H1 (cell line): Measurements from ENCODE around the gene SH3PXD2B. TPM values are rescaled to one million over a fixed set of nuclear protein-coding genes. Genes with fewer than 3 reads are reported as not detected.

Experiments used
- CTCF ChIA-PET: fragments of 300-600 bp; sonication (Branson Sonifier 250); formaldehyde crosslinking; loops from one replicate; lab custom pipeline; 2021; ENCODE audit not compliant: partially characterized antibody; lab: Charles Lee
- POLR2A ChIA-PET: fragments of 300-600 bp; sonication (Branson Sonifier 250); formaldehyde crosslinking; loops from one replicate; lab custom pipeline; 2021; ENCODE audit warnings: inconsistent platforms; ENCODE audit not compliant: partially characterized antibody; lab: Charles Lee
- DNase-seq, 2 experiments: peaks; one replicate each; pipeline versions ENCODE4 v3.0.0 to v3.0.0-alpha.2; 2010 to 2022; ENCODE audit warnings: low spot score in 2 of 2, low read depth in 1 of 2, mixed read lengths in 1 of 2
- FAIRE-seq: peaks from 2 replicates; lab custom pipeline; 2011; peaks lifted over from hg19 to GRCh38; lab: Jason Lieb, UNC
- H2AFZ ChIP-seq: 2 replicates; pipeline ENCODE4 v1.8.1; 2012; ENCODE audit warnings: low read length, inconsistent platforms
- H2AK5ac ChIP-seq: 2 replicates; pipeline ENCODE4 v1.6.1; 2013; ENCODE audit warnings: low read depth, low read length
- H2BK120ac ChIP-seq: replicated peaks from 2 replicates; pipeline ENCODE3; 2013; ENCODE audit warnings: low read depth, low read length, inconsistent platforms
- H2BK12ac ChIP-seq: 2 replicates; pipeline ENCODE4 v1.6.1; 2013; ENCODE audit warnings: low read depth, low read length
- H2BK15ac ChIP-seq: 2 replicates; pipeline ENCODE4 v1.6.1; 2013; ENCODE audit warnings: low read length
- H2BK20ac ChIP-seq: 2 replicates; pipeline ENCODE4 v1.6.1; 2013; ENCODE audit warnings: low read length
- H2BK5ac ChIP-seq: 2 replicates; pipeline ENCODE4 v1.6.1; 2013; ENCODE audit warnings: low read depth, low read length
- H3K14ac ChIP-seq: 2 replicates; pipeline ENCODE4 v1.6.1; 2013; ENCODE audit warnings: inconsistent platforms; ENCODE audit not compliant: insufficient read length
- H3K18ac ChIP-seq: 2 replicates; pipeline ENCODE4 v1.6.1; 2013; ENCODE audit warnings: low read length; ENCODE audit errors: extremely low read depth
- H3K23ac ChIP-seq: 2 replicates; pipeline ENCODE4 v1.6.1; 2013; ENCODE audit warnings: inconsistent platforms; ENCODE audit not compliant: insufficient read length
- H3K23me2 ChIP-seq: 2 replicates; pipeline ENCODE4 v1.6.1; 2013; ENCODE audit warnings: low read depth, low read length
- H3K27ac ChIP-seq: 2 replicates; pipeline ENCODE4 v1.6.1; 2011; ENCODE audit warnings: low read depth, low read length, inconsistent platforms
- H3K27me3 ChIP-seq, 4 experiments: replicated peaks in 1 of 4; 1 replicate in 1 of 4; 2 replicates in 3 of 4; pipeline versions ENCODE4 v1.6.1 to v1.8.1; 2011 to 2013; ENCODE audit warnings: low read length in 3 of 4, mild to moderate bottlenecking in 3 of 4, inconsistent platforms in 2 of 4, mixed read lengths in 2 of 4, moderate library complexity in 1 of 4; ENCODE audit not compliant: control insufficient read depth in 3 of 4, insufficient read depth in 3 of 4; ENCODE audit errors: extremely low read depth in 1 of 4
- H3K36me3 ChIP-seq, 4 experiments: 2 replicates each; pipeline versions ENCODE4 v1.6.1 to v1.8.1; 2011 to 2013; ENCODE audit warnings: mild to moderate bottlenecking in 4 of 4, low read length in 3 of 4, moderate library complexity in 2 of 4, control low read depth in 1 of 4, inconsistent platforms in 1 of 4; ENCODE audit not compliant: insufficient read depth in 4 of 4, control insufficient read depth in 2 of 4
- H3K4ac ChIP-seq: replicated peaks from 2 replicates; pipeline ENCODE3; 2013; ENCODE audit warnings: low read length, low read depth, mixed read lengths, inconsistent platforms; ENCODE audit not compliant: insufficient read length
- H3K4me1 ChIP-seq, 4 experiments: replicated peaks in 1 of 4; 1 replicate in 1 of 4; 2 replicates in 3 of 4; pipeline versions ENCODE4 v1.6.1 to v1.8.1; 2011 to 2013; ENCODE audit warnings: low read length in 3 of 4, inconsistent platforms in 2 of 4, mixed read lengths in 1 of 4; ENCODE audit not compliant: insufficient read depth in 4 of 4, control insufficient read depth in 3 of 4
- H3K4me2 ChIP-seq, 2 experiments: 2 replicates each; pipeline versions ENCODE4 v1.6.1 to v1.8.1; 2011 to 2013; ENCODE audit warnings: low read depth in 2 of 2, low read length in 2 of 2, control low read depth in 1 of 2, inconsistent platforms in 1 of 2, mild to moderate bottlenecking in 1 of 2; ENCODE audit not compliant: insufficient read depth in 1 of 2
- H3K4me3 ChIP-seq, 4 experiments: fragments of 200-600, 300-600 bp in 1 of 4; sonication (generic), shearing (Covaris generic), sonication (Bioruptor Twin) in 1 of 4; 2 replicates each; pipeline versions ENCODE4 v1.5.1 to v1.8.1; 2011 to 2016; ENCODE audit warnings: low read length in 4 of 4, low read depth in 3 of 4, control low read depth in 2 of 4, inconsistent platforms in 2 of 4, mild to moderate bottlenecking in 2 of 4, mixed read lengths in 1 of 4, moderate library complexity in 1 of 4; ENCODE audit not compliant: insufficient read depth in 2 of 4; ENCODE audit errors: extremely low read depth in 1 of 4
- H3K56ac ChIP-seq: replicated peaks from 2 replicates; pipeline ENCODE3; 2013; ENCODE audit warnings: low read depth, mild to moderate bottlenecking, mixed read lengths, low read length, inconsistent platforms; ENCODE audit not compliant: insufficient read length
- H3K79me1 ChIP-seq: 2 replicates; pipeline ENCODE4 v1.6.1; 2013; ENCODE audit warnings: low read depth, low read length, control low read depth
- H3K79me2 ChIP-seq, 2 experiments: 2 replicates each; pipeline versions ENCODE4 v1.6.1 to v1.8.1; 2012 to 2013; ENCODE audit warnings: low read length in 2 of 2, mild to moderate bottlenecking in 2 of 2, inconsistent platforms in 1 of 2; ENCODE audit not compliant: insufficient read depth in 2 of 2, control insufficient read depth in 1 of 2
- H3K9ac ChIP-seq, 4 experiments: replicated peaks in 1 of 4; 1 replicate in 1 of 4; 2 replicates in 3 of 4; pipeline versions ENCODE4 v1.6.1 to v1.8.1; 2011 to 2013; ENCODE audit warnings: low read depth in 3 of 4, low read length in 3 of 4, control low read depth in 2 of 4, mild to moderate bottlenecking in 2 of 4, moderate library complexity in 2 of 4, inconsistent platforms in 1 of 4; ENCODE audit errors: extremely low read depth in 1 of 4
- H3K9me3 ChIP-seq, 2 experiments: 2 replicates each; pipeline versions ENCODE4 v1.6.1 to v1.8.1; 2012 to 2013; ENCODE audit warnings: mild to moderate bottlenecking in 2 of 2, moderate library complexity in 2 of 2, control low read depth in 1 of 2, inconsistent platforms in 1 of 2, low read depth in 1 of 2, low read length in 1 of 2, mixed read lengths in 1 of 2; ENCODE audit not compliant: insufficient read depth in 2 of 2
- H4K20me1 ChIP-seq, 2 experiments: replicated peaks in 1 of 2; 2 replicates each; pipeline versions ENCODE3 to v1.8.1; 2011 to 2013; ENCODE audit warnings: inconsistent platforms in 2 of 2, low read length in 2 of 2, mild to moderate bottlenecking in 1 of 2; ENCODE audit not compliant: insufficient read depth in 2 of 2, control insufficient read depth in 1 of 2
- H4K5ac ChIP-seq: 2 replicates; pipeline ENCODE4 v1.6.1; 2013; ENCODE audit warnings: low read length, low read depth, mixed read lengths, inconsistent platforms; ENCODE audit not compliant: insufficient read length
- H4K8ac ChIP-seq: 2 replicates; pipeline ENCODE4 v1.8.0; 2013; ENCODE audit warnings: mild to moderate bottlenecking, moderate library complexity, low read length, inconsistent platforms; ENCODE audit not compliant: insufficient read depth; ENCODE audit errors: extremely low read depth
- H4K91ac ChIP-seq: replicated peaks from 2 replicates; pipeline ENCODE3; 2013; ENCODE audit warnings: low read length, mixed read lengths, inconsistent platforms; ENCODE audit not compliant: insufficient read length
- KDM1A ChIP-seq: fragments of 200-600, 300-600 bp; sonication (generic); IDR thresholded peaks from 2 replicates; pipeline ENCODE4 v1.7.1; 2016; ENCODE audit warnings: mild to moderate bottlenecking, low read length, borderline replicate concordance
- WGBS, 2 experiments: shearing (Covaris generic) in 1 of 2; methylation state at CpG; one replicate each; pipeline versions ENCODE4 v1.1.6 to v1.1.7; 2013 to 2015; ENCODE audit warnings: low lambda C conversion rate in 2 of 2, mixed read lengths in 2 of 2, inconsistent platforms in 1 of 2, low coverage in 1 of 2, missing lambda C conversion rate in 1 of 2; ENCODE audit not compliant: insufficient replicate concordance in 2 of 2, insufficient coverage in 1 of 2, insufficient read length in 1 of 2; ENCODE audit errors: extremely low coverage in 1 of 2, missing lambda C conversion rate in 1 of 2; 5-methylcytosine and 5-hydroxymethylcytosine counted together
- polyA plus RNA-seq, 7 experiments: library from polyadenylated mRNA; depleted of rRNA in 3 of 7; stranded (reverse) in 5 of 7; unstranded in 2 of 7; fragments of >200 nt in 5 of 7; fragments of 200-250 nt in 2 of 7; gene quantifications; 1 replicate in 5 of 7; 2 replicates in 1 of 7; 4 replicates in 1 of 7; pipeline versions ENCODE4 v1.2.1 to v1.2.3, GENCODE V29; 2011 to 2013; ENCODE audit warnings: missing spikeins in 2 of 7, mixed read lengths in 2 of 7
- total RNA-seq: library from RNA; stranded (reverse); fragmentation: NEBNext Ultra II Directional; extraction: Animal tissue kit (Norgen Biotek cat#: 25700); gene quantifications from 2 replicates; pipeline ENCODE4 v1.2.1, GENCODE V29; 2021
- TF ChIP-seq, protein P1 (sequence below), 3 experiments: IDR thresholded peaks; 1 replicate in 2 of 3; 2 replicates in 1 of 3; pipeline versions ENCODE4 v1.5.1 to v1.6.1; 2011; ENCODE audit warnings: low read length in 3 of 3, mild to moderate bottlenecking in 3 of 3, inconsistent platforms in 2 of 3, low read depth in 1 of 3, moderate library complexity in 1 of 3; ENCODE audit not compliant: insufficient read depth in 1 of 3; ENCODE audit errors: control extremely low read depth in 1 of 3

The SH3PXD2B gene
- total and polyA plus RNA-seq, 2 of the 8 experiments (the other 6 are each of a cell fraction or from before 2014, with no cell fraction given): 32.9 to 72.9 TPM

- Histone ChIP-seq H3K4me3 (no peak overlapping the region), H4K91ac (no peak overlapping the region), H3K23ac (no peak overlapping the region), H3K4me2 (no peak overlapping the region), H3K9me3 (no peaks in the 10 kb centered on the region), H3K4me1 (no peaks in the 10 kb centered on the region; a peak in 1 of 7 replicates), H3K27ac (no peak overlapping the region), H3K79me2 (peaks cover 4 to 66% of the 10 kb centered on the region in 2 experiments; a peak in 2 of 4 replicates), H2AFZ (no peak overlapping the region), H3K9ac (no peak overlapping the region), H3K36me3 (no peaks in the 10 kb centered on the region; a peak in 1 of 8 replicates), H2BK5ac (no peak overlapping the region), H3K23me2 (no peaks in the 10 kb centered on the region), H4K20me1 (peaks cover 16 to 36% of the 10 kb centered on the region in 2 experiments), H2BK12ac (no peak overlapping the region), H3K79me1 (peaks cover 28% of the 10 kb centered on the region), H2AK5ac (no peak overlapping the region), H3K4ac (no peak overlapping the region), H4K8ac (no peak overlapping the region), H3K27me3 (no peaks in the 10 kb centered on the region), H3K18ac (no peak overlapping the region), H3K56ac (no peak overlapping the region), H2BK120ac (no peak overlapping the region), H2BK20ac (no peak overlapping the region), H4K5ac (no peak overlapping the region), H3K14ac (no peak overlapping the region), H2BK15ac (no peak overlapping the region)
- FAIRE-seq (no peak), DNase-seq (no peak)
- POLR2A ChIA-PET: interaction anchor here (1.1 kb wide), 1 partner anchor 13 kb away, joined by 3 read pairs; no protein-coding TSS in a partner anchor
- 61% methylated on average over 6 of the region's 6 CpGs; no CpG with 5 or more reads in 1 of the 2 experiments for WGBS, 2 experiments
- CTCF ChIA-PET: interaction anchor here (3.1 to 8.8 kb wide), 2 partner anchors 8 to 13 kb away, joined by 19 to 94 read pairs; no protein-coding TSS in a partner anchor
- TF ChIP-seq, protein P1, sequence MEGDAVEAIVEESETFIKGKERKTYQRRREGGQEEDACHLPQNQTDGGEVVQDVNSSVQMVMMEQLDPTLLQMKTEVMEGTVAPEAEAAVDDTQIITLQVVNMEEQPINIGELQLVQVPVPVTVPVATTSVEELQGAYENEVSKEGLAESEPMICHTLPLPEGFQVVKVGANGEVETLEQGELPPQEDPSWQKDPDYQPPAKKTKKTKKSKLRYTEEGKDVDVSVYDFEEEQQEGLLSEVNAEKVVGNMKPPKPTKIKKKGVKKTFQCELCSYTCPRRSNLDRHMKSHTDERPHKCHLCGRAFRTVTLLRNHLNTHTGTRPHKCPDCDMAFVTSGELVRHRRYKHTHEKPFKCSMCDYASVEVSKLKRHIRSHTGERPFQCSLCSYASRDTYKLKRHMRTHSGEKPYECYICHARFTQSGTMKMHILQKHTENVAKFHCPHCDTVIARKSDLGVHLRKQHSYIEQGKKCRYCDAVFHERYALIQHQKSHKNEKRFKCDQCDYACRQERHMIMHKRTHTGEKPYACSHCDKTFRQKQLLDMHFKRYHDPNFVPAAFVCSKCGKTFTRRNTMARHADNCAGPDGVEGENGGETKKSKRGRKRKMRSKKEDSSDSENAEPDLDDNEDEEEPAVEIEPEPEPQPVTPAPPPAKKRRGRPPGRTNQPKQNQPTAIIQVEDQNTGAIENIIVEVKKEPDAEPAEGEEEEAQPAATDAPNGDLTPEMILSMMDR (IDR thresholded peaks at IDR 0.05; ENCODE audit: control extremely low read depth in 1 of 3, insufficient read depth in 1 of 3, low read depth in 1 of 3, low read length in 3 of 3): no peak
- TF ChIP-seq KDM1A: no peak
Measured at GRCh38 chr5:172438319-172438668, 16.0 kb downstream of the SH3PXD2B start.
